ENCODE data around the gene GAB3.

- no peak for TF ChIP-seq CTCF (IDR thresholded peaks at IDR 0.05)
- TF ChIP-seq EP300 (IDR thresholded peaks at IDR 0.05): no peak
Measured at GRCh38 chrX:154735695-154736393, 15.0 kb downstream of the GAB3 start.

Measured in stomach (tissue), 4 donors.